HuH-7.5 (cell line): ENCODE results near the gene SLC25A4.
A peak's percentile ranks its signal among the peaks of the same experiment; 100 is the strongest.
"Not testable (repeated sequence)": the region's sequence is repeated elsewhere in the genome, so short reads cannot be mapped to it uniquely, and the experiment has no call there.

Source experiments
- DNase-seq: peaks from one replicate; pipeline ENCODE4 v3.0.0; 2011; ENCODE audit warnings: low spot score

Gene SLC25A4

DNA sequence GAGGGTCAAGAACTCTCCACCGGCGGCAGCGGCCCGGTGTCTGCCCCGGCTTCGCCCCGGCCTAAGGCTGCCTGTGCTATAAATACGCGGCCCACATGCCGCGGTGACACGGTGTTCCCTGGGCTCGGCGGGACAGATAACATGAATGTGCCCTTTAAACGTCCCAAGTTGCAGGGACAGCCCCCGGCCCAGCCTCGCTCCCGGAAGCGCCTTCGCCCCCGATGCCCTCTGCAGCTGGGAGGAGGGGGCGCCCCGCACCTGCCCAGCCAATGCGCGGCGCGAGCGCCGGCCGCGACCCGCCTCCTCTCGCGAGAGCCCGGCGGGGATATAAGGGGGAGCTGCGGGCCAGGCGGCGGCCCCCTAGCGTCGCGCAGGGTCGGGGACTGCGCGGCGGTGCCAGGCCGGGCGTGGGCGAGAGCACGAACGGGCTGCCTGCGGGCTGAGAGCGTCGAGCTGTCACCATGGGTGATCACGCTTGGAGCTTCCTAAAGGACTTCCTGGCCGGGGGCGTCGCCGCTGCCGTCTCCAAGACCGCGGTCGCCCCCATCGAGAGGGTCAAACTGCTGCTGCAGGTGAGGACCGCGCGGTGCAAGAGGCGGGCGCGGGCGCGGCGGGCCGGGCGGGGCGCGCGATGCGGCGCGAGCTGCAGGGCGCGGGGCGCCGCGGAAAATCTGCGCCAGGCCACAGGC, at the start of gene SLC25A4:
Gene SLC25A4, plus strand, starts transcription at position 355 of the 689 bp plus-strand sequence. Its CDS starts 107 bp downstream, at position 462.
- peak; percentile 51 for DNase-seq

DNA sequence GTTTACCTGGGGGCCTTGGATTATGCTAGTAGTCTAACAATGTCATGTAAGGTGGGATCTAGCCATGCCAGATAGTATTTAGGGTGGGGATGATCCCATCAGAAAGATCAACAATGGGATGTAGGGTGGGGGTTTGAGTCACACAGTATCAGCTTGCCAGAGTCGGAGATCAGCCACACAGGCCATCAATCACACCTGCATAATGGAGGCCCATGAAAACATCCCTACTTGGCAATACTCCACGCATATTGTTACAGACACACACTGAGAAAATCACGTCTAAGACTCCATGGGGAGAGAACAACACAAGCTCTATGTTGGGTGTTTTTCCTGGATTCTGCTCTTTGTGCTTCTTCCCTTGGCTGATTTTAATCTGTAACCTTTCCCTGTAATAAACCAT, 49.5 kb upstream of the SLC25A4 start:
- DNase-seq: no peak

DNA sequence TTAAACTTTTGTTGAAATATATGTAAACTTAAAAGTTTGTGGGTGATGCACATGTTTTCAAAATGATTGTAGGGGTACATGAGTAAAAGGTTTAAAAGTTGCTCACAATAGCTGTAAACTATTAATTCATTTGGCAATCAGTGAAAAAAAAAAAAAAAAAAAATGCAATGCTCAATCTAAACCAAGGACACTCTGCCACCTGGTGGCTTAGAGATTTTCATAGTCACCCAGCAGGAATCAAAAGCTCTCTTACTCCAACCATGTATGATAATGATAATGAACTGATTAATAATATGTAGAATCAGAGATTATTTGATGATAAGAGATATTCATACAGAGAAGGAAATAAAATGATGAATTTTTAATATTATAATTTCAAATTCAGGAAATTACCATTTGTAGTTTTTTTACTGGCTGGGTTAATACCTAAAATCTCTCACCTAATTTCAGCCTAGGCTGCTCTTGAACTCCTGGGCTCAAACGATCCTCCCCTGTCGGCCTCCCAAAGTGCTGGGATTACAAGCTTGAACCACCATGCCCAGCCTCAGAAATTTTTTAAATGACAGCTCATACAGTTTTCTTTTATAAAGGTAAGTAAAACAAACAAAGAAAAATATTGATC, 46.9 kb upstream of the SLC25A4 start:
- no peak for DNase-seq

DNA sequence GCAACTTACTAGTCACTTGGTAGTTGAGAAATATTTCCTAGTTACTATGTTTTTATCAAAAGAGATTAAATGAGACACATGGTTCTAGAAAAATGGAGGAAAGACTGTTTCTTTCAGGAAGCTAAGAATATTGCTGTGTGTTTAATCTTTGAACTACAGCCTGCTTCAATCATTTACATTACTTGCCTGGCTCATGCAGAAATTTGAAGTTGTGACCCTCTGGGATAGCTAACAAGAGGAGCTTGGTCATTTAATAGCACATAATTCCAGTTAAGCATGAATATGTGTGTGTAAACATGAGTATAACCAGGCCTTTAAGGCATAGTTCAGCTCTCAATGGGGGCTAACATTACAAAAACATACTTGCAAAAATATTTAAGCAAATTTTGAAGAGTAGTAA, 44.6 kb upstream of the SLC25A4 start:
- DNase-seq: no peak

DNA sequence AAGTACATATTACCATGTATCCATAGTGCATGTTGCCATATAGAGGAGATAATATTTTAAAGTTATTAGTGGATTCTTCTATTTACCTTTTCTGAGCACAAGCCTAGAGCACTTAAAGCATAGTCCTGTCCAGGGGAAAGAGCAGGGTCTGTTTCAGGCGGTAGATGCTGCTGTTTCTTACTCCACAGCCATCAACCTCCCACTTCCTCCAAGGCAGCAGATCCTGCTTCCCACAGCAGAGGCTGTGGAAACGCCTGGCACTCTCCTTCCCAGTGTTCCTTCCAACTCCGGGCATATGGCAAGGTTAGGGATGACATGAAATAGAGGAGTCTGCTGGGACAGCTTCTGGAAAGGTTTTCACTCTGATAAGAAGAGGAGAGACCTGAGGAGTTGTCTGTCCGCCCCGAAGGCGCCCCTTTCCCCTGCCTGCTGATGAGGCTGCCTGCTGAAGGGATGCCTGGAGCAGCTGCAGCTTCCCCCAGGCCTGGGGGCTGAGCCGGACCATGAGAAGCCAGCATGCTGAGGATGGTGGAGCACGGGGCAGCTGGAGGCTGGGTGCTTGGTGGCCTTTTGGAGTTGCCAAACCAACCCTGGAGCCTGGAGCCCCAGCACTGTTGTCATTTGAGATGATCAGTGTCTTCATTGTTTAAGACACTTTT, 43.9 kb upstream of the SLC25A4 start:
- DNase-seq: no peak

DNA sequence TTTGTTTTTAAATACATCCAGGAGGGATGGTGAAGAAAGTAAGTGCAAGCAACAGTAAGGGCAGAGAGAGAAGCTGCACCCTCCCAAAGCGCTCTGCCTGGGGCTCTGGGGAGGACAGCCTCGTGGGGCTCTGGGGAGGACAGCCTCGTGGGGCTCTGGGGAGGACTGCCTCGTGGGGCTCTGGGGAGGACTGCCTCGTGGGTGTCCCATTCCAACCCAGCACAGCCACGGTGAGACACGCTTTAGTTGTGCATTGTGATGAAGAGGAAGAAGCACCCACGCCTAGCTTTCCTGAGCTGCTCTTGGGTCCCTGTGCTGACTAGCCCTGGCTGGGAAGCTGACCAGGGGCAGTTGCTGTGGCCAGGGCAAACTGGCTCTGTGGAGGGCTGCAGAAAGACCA, 43.1 kb upstream of the SLC25A4 start:
- no peak for DNase-seq

DNA sequence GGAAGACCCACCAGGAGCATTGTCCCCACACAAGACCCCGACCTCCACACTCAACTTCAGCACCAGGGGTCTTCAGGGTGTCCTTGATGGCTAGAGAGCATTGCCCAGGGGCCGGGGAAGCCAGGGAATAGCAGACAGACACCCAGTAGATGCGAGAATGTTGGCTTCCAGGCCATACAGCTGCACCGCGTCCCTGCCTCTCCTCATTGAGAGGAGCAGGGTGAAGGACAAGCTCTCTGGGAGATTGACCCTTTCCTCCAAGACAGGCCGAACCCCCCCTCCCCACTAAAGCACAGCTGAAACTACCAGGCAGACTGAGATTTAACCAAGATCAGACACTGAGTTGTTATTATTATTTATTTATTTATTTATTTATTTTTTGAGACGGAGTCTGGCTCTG, 42.6 kb upstream of the SLC25A4 start:
- DNase-seq: no peak

DNA sequence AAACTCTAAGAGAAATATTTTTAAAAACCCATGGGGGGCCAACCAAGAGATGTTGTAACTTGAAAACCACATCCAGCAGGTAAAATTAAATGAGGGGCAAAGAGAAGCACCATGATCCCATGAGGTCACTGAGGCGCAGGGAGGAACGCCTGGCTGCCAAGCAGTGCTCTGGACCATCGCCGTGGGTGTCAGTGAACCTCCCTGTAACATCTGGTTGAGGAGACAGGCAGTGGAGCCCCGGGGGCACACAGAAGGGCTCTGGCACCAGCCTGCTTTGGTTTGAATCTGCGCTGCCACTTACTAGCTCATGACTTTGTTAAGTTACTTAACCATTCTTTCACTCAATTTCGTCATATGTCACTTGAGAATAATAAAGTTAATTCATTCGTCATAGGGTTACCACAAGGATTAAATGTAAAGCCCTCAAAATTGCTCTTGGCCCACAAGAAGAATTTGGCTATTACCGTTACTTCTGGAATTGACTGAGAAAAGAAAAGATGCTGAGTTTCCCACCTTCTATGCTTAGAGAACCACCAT, 41.6 kb upstream of the SLC25A4 start:
- DNase-seq: no peak

DNA sequence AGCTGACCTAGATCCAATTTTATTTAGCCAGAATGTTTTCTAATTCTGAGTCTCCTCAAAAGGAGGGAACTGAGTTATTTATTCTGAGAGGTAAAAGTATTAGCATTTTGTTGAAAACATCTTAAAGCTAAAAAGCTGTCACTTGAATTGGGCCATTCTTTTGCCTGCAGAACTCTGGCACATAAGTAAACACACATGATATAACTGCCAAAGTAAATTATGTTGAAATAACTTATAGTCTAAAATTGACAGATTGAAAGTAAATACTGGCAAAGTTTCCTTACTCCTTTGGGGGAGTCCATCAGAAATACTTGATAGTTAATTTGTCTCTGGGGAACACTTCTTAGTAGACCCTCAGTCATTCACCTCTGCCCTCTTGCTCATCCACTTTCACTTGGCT, 38.3 kb upstream of the SLC25A4 start:
- DNase-seq: no peak

DNA sequence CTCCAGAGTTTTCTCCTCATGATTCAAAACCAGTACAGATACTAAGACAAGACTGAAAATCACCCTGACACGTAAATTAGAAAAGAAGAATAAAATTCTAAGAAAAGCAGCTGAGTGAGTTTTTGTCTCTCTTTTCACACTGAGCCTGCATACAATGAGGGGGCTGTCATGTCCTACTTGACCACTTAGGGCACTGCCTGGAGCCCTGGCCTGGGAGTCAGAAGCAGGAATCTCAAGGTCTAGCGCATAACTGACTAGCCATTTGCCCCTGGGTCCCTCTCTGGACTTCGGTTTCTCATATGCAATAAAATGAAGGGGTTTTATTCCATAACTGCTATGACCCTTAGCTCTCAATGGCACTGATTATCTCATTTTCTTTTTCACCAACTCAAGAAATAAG, 36.7 kb upstream of the SLC25A4 start:
- DNase-seq: no peak

DNA sequence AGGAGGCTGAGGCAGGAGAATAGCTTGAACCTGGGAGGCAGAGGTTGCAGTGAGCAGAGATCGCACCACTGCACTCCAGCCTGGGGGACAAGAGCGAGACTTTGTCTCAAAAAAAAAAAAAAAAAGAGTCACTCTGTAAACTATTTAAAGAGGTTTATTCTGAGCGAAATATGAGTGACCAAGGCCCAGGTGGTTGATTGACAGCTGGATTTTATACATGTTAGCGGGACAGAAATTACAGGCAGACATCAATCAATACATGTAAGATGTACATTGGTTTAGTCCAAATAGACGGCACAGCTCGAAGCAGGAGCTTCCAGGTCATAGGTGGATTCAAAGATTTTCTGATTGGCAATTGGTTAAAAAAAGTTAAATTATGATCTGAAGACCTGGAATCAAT, 35.5 kb upstream of the SLC25A4 start:
- DNase-seq: not testable (repeated sequence)

DNA sequence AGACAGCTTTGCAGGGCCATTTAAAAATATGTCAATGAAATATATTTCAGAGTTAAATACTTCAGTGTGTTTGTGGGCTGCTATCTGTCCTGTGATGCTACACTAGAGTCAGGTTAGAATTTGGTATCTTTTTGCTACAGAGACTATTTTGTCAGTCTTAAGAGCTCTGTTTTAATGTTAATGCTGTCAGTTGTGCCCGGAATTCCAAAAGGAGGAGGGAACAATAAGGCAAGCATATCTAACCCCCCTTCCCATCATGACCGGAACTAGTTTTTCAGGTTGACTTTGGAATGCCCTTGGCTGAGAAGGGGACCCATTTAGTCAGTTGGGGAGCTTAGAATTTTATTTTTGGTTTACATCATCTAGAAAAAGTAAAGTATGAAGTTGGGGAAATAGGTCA, 34.9 kb upstream of the SLC25A4 start:
- DNase-seq: no peak

DNA sequence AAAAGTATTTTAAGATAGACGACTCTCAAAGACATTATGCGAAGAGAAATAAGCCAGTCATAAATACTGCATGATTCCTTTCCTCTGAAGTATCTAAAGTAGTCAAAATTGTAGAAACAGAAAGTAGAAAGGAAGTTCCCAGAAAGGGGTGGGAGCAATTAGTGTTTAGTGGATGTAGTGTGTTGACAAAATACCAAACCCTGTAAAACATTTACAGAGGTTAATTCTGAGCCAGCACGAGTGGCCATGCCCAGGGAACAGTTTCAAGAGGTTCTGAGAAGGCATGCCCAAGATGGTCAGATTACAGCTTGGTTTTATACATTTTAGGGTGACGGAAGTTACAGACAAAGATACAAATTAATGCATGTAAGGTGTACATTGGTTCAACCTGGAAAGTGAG, 34.4 kb upstream of the SLC25A4 start:
- DNase-seq: no peak

DNA sequence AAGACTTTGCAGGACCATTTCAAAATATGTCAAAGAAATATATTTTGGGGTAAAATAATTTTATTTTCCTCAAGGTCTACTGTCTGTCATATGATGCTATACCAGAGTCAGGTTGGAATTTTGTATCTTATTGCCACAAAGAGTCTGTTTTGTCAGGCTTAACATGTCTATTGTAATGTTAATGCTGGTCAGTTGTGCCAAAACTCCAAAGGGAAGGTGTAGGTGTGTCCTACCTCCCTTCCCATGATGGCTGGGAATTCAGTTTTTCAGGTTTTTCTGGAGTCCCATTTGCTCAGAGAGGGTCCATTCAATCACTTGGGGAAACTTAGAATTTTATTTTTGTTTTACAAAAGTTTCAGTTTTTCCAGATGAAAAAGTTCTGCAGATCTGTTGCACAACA, 33.3 kb upstream of the SLC25A4 start:
- no peak for DNase-seq

DNA sequence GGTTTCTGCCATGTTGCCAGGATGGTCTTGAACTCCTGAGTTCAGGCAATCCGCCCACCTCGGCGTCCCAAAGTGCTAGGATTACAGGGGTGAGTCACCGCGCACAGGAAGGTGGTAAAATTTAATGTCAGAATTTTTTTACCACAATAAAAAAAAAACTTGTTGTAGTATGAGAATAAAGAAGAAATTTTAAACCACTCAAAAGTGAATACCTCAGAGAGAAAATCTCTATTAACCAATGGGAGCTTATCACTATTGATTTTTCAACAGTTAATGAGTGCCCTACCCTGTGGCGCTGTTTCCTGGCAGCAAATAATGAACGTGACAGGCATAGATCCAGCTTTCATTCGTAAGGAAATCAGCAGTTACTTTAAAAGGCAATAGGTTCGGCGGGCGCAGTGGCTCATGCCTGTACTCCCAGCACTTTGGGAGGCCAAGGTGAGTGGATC, 32.7 kb upstream of the SLC25A4 start:
- no peak for DNase-seq

DNA sequence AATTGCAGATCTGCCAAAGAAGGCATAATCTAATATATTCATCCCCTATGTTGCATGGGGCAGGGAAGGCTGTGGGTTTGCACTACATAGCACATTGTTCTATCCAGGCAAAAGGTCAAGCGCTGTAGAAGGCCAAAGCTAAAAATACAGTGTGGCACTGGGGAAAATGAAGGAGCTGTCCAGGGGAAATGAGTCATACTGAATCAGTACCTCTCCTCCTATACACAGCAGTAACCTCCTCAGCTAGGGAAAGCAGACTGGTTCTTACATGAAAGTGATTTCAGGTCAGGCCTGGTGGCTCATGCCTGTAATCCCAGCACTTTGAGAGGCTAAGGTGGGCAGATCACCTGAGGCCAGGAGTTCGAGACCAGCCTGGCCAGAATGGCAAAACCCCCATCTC, 31.0 kb upstream of the SLC25A4 start:
- DNase-seq: no peak

DNA sequence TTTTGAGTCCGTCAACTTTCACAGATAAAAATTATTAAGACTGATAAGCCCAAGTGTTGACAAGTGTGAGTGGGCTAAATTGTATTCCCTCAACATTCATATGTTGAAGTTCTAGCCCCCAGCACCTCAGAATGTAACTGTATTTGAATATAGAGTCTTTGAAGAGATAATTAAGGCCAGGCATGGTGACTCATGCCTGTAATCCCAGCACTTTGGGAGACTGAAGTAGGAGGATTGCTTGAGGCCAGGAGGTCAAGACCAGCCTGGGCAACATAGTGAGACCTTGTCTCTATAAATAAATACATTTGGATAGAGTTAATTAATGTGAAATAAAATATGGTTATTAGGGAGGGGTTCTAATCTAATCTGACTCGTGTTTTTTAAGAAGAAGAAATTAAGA, 29.7 kb upstream of the SLC25A4 start:
- DNase-seq: no peak

DNA sequence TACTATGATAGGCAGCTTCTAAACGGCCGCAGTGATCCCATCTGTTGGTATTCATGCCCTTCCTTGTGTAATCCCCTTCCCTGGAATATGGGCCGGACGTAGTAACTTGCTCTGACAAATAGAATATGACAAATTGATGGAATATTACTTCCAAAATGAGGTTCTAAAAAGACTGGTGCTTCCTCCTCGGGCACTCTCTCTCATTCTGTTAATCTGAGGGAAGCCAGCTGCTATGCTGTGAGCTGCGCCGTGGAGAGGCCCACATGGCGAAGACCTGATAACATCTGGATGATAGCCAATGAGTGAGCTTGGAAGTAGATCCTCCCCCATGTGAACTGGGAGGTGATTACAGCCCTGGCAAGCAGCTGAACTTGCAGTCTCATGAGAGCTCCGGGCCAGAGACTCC, 27.2 kb upstream of the SLC25A4 start:
- peak; percentile 25 for DNase-seq

DNA sequence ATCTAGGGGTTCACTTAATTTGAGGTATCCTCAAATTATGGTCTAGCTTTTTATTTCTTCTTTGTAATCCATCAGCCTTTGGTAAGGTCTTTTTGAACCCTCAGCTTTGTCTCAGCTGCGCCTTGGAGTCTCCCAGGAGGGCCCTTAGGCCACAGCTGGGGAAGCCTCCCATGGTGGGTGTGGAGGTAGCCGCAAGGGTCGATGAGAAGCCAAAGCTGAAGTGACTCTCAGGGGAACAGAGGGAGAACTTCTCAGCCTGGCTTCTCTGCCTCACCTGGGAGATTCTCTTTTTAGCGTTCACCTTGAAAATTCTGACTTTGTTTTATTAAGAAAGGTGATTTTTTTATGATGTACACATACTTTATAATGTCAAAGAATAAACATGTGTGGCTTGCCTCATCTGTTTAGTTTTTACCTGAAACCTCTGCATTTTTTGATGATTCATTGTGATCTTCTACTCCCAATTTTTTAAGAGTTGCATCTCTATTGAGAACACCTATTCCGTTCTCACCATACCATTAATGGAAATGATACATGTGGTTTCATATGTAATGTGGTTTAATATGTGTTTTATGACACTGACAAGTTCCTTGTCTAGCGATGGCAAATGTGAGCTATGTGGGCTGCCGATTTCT, 25.6 kb upstream of the SLC25A4 start:
- no peak for DNase-seq

DNA sequence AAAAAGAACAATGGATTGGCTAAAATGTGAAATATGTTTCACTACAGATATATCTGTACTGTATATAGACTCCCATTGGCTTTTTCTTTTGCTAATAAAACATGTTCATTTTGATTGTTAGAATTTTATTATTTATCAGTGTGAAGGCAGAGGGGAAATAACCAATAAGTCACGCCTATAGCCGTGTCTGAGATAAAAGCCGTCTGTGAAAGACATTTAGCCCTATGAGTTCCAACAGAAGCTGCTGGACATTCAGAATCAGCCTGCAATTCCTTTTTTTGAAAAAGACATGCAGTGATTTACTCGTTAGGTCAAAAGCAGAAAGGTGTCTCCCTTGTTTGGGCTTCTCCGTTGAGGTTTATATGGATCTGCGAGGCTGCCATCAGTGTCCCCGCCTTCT, 24.2 kb upstream of the SLC25A4 start:
- no peak for DNase-seq

DNA sequence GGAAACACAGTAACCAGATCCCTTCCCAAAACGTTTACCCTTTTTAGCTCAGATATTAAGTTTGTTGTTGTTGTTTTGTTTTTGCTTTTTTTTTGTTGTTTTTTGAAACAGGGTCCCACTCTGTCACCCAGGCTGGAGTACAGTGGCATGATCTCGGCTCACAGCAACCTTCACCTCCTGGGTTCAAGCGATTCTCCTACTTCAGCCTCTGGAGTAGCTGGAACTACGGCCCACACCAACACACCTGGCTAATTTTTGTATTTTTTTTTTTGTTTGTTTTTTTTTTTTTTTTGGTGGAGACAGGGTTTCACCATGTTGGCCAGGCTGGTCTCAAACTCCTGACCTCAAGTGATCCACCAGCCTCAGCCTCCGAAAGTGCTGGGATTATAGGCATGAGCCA, 23.6 kb upstream of the SLC25A4 start:
- DNase-seq: not testable (repeated sequence)

DNA sequence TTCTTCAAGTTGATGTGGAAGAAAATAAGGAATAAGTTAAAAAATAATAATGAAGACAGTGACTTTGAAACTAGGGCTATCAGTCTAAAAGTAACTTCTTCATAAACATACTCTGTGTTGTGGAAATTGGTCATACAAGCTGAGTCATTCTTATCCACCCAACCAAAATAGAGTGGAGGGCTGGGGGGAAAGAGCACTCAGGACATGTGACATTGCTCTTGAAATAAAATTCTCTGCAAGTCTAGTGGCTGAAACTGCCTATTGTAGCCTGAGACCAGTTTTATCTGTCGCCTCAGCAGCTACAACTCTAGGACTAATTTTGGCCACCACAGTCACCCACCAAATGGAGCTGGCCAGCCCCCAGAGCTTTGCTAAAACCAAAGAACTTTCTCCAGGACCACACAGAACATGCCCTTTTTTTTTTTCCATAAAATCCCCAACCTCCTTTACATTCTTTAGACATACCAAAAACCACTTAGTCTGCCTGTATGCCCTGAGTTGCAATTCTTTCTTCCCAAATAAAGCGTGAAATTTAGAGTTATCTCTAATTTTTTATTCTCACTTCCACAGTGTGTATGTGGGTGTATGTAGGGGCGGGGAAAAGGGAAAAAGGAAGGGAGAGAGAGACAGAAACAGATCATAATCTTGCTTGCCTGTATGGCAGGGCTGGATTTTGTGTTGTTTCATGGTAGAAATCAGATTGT, 23.0 kb upstream of the SLC25A4 start:
- DNase-seq: no peak
